Vagina (tissue), 2 donors: Measurements from ENCODE around the gene BRINP2.

Source experiments
- POLR2A ChIP-seq, 2 donors: fragments of 450-650 bp; IDR thresholded peaks; one replicate each; pipeline ENCODE4 v1.6.1; 2017; ENCODE audit warnings: antibody characterized with exemption in 2 of 2, mild to moderate bottlenecking in 2 of 2, moderate library complexity in 2 of 2
- POLR2AphosphoS5 ChIP-seq, 2 donors: sonication (generic); formaldehyde crosslinking; IDR thresholded peaks; one replicate each; pipeline ENCODE4 v1.9.0; 2017; ENCODE audit warnings: antibody characterized with exemption in 2 of 2, mild to moderate bottlenecking in 2 of 2, low read depth in 1 of 2; ENCODE audit not compliant: insufficient read depth in 1 of 2

GRCh38 chr1:177302357-177303044 lies 131.7 kb downstream of the BRINP2 start:
- no peak for TF ChIP-seq POLR2A (IDR thresholded peaks at IDR 0.05)
- no peak for TF ChIP-seq POLR2AphosphoS5 (IDR thresholded peaks at IDR 0.05; ENCODE audit: insufficient read depth in 1 of 2, low read depth in 1 of 2)
